HG02588 (cell line): ENCODE data around the gene UBASH3A.
A peak's percentile ranks its signal among the peaks of the same experiment; 100 is the strongest.

ENCODE experiments used
- ATAC-seq: cut with Tn5 transposase; IDR thresholded peaks from one replicate; pipeline ENCODE4 v1.9.1; 2021; ENCODE audit warnings: mild to moderate bottlenecking, moderate library complexity; ENCODE audit not compliant: unreplicated experiment

UBASH3A gene

GRCh38 chr21:42481169-42481568 lies 77.5 kb downstream of the UBASH3A start:
- no peak for ATAC-seq

- ATAC-seq = no peak
Measured at GRCh38 chr21:42484966-42485365, 81.3 kb downstream of the UBASH3A start.

- no peak for ATAC-seq
Measured at GRCh38 chr21:42486072-42486471, 82.4 kb downstream of the UBASH3A start.

GRCh38 chr21:42486531-42486930 lies 82.8 kb downstream of the UBASH3A start:
- ATAC-seq = no peak

GRCh38 chr21:42489006-42489563 lies 85.4 kb downstream of the UBASH3A start:
- no peak for ATAC-seq

- ATAC-seq = no peak
Measured at GRCh38 chr21:42489991-42490390, 86.3 kb downstream of the UBASH3A start.

- ATAC-seq = no peak
Measured at GRCh38 chr21:42490720-42491119, 87.0 kb downstream of the UBASH3A start.

GRCh38 chr21:42491328-42491727 lies 87.6 kb downstream of the UBASH3A start:
- no peak for ATAC-seq

- no peak for ATAC-seq
Measured at GRCh38 chr21:42492201-42492600, 88.5 kb downstream of the UBASH3A start.

GRCh38 chr21:42493109-42494060 lies 89.7 kb downstream of the UBASH3A start:
- no peak for ATAC-seq

GRCh38 chr21:42495027-42495426 lies 91.3 kb downstream of the UBASH3A start:
- ATAC-seq = no peak

- peak; percentile 10 for ATAC-seq
Measured at GRCh38 chr21:42495765-42496119, 92.0 kb downstream of the UBASH3A start.

- ATAC-seq = peak; percentile 98
Measured at GRCh38 chr21:42496120-42496838, 92.6 kb downstream of the UBASH3A start, which contains the start of gene RSPH1. RSPH1 (minus strand) TSS chr21:42496224; CDS start chr21:42496186, 38 bp downstream.

GRCh38 chr21:42496839-42497202 lies 93.1 kb downstream of the UBASH3A start:
- ATAC-seq = no peak
